Erythroblast (primary cell): ENCODE measurements around the gene TSPAN32.

ENCODE experiments used
- GATA1 ChIP-seq: IDR thresholded peaks from 2 replicates; pipeline ENCODE4 v1.6.1; 2011; ENCODE audit warnings: low read depth, mild to moderate bottlenecking, control low read depth, low read length, moderate library complexity
- POLR2A ChIP-seq: IDR thresholded peaks from 2 replicates; pipeline ENCODE4 v1.6.1; 2011; ENCODE audit warnings: mild to moderate bottlenecking, low read length

DNA sequence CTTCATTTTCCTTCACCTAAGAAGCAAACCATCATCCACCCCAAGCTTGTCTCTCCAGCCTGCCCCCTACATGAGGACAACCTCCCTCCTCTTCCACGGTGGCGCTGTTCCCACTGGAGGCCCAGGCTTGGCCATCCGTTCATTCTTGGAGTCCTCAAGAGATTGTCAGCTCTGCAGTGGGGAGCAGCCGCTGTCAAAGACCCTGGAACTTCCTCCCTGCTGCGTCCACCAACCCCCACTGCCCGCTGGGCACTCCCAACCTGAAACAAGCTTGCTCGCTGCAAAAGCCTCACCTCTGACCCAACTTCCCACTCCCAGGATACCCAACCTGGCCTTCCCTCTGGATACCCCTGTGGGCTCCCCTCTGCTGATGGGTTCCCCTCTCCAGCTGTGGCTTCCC is 64.9 kb downstream of the TSPAN32 start:
- no peak for TF ChIP-seq POLR2A
- TF ChIP-seq GATA1: no peak
